ENCODE data around the gene RREB1. TPM values are rescaled to one million over a fixed set of nuclear protein-coding genes. Genes with fewer than 3 reads are reported as not detected.

The RREB1 gene
- total and polyA plus RNA-seq, 2 of the 4 experiments (the other 2 are of a cell fraction): 8.4 to 14.5 TPM

DNA sequence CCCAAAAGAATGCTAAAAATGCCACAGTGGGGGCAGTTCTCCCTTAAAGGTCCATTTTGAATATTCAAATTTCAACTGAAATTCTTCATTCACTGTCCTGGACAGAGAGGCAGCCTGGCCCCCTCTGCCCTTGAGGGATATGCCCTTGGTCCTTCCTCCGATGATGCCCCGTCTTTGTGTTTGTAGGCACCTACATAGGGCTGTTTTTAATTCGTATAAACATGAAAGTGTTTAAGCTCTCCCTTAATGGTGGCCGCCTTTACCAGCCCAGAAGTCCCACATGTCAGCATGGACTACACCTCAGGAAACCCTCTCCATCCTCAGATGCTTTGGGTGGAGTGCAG, 135.0 kb downstream of the RREB1 start:
- H2BK20ac ChIP-seq (ENCODE audit: low read depth, low read length): no peak overlapping the region
- BruUV-seq (replicated peaks): no TSS peak
- no peak overlapping the region for H4K5ac ChIP-seq (ENCODE audit: low read depth, low read length)
- CTCF ChIA-PET: interaction anchor here (0.6 to 1.7 kb wide), 4 partner anchors 105 to 561 kb away, joined by 3 to 11 read pairs (median 8); no protein-coding TSS in a partner anchor
- H3K23ac ChIP-seq (ENCODE audit: low read depth, low read length): no peak overlapping the region
- dilution Hi-C loops (cut with HindIII; ENCODE audit: low sequenced_read_pairs, unreplicated experiment): no loop called here
- peaks cover 11% of the 10 kb centered on the region for H3K4me1 ChIP-seq (ENCODE audit: control insufficient read depth, insufficient read depth, low read length)
- H3K4ac ChIP-seq (ENCODE audit: low read depth, low read length): no peak overlapping the region
- no peak for TF ChIP-seq MXI1 (IDR thresholded peaks at IDR 0.05; ENCODE audit: borderline replicate concordance, low read depth, low read length)
- no peak for TF ChIP-seq RCOR1 (IDR thresholded peaks at IDR 0.05; ENCODE audit: insufficient replicate concordance, low read length)
- TF ChIP-seq POLR2A (IDR thresholded peaks at IDR 0.05; ENCODE audit: low read depth, low read length): no peak
- TF ChIP-seq MAZ (IDR thresholded peaks at IDR 0.05; ENCODE audit: borderline replicate concordance, low read depth, low read length): no peak
- TF ChIP-seq RAD21 (IDR thresholded peaks at IDR 0.05; ENCODE audit: low read length): no peak
- TF ChIP-seq SMC3 (IDR thresholded peaks at IDR 0.05; ENCODE audit: low read depth, low read length): no peak
- TF ChIP-seq CEBPB (IDR thresholded peaks at IDR 0.05; ENCODE audit: low read depth, low read length): no peak
- TF ChIP-seq, protein P1, sequence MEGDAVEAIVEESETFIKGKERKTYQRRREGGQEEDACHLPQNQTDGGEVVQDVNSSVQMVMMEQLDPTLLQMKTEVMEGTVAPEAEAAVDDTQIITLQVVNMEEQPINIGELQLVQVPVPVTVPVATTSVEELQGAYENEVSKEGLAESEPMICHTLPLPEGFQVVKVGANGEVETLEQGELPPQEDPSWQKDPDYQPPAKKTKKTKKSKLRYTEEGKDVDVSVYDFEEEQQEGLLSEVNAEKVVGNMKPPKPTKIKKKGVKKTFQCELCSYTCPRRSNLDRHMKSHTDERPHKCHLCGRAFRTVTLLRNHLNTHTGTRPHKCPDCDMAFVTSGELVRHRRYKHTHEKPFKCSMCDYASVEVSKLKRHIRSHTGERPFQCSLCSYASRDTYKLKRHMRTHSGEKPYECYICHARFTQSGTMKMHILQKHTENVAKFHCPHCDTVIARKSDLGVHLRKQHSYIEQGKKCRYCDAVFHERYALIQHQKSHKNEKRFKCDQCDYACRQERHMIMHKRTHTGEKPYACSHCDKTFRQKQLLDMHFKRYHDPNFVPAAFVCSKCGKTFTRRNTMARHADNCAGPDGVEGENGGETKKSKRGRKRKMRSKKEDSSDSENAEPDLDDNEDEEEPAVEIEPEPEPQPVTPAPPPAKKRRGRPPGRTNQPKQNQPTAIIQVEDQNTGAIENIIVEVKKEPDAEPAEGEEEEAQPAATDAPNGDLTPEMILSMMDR (conservative IDR thresholded peaks at IDR 0.05; ENCODE audit: low read depth, low read length): no peak
- TF ChIP-seq NFE2L2 (IDR thresholded peaks at IDR 0.05; ENCODE audit: low read depth, low read length): no peak
- intact Hi-C loops (cut with micrococcal nuclease): loop anchor here (1.0 to 10.0 kb wide), 5 partner anchors 134 to 566 kb away; no protein-coding TSS in a partner anchor
- peak overlapping the region; percentile 47; the same call in 1 of the 2 replicates for H3K9ac ChIP-seq (ENCODE audit: low read depth, low read length)
- H3K79me1 ChIP-seq (ENCODE audit: low read depth in 1 of 2, low read length in 2 of 2): peaks cover 12 to 67% of the 10 kb centered on the region in 2 experiments
- H3K27me3 ChIP-seq (ENCODE audit: control insufficient read depth, insufficient read depth, low read length): no peaks in the 10 kb centered on the region
- ATAC-seq (ENCODE audit: low read depth) (no peak; the same call in 1 of the 2 replicates), DNase-seq (no peak)
- no peak overlapping the region for H4K91ac ChIP-seq (ENCODE audit: insufficient read depth, low read depth, low read length)
- H4K8ac ChIP-seq (ENCODE audit: low read depth in 2 of 2, low read length in 2 of 2): no peak overlapping the region
- H3K9me3 ChIP-seq (ENCODE audit: control insufficient read depth, insufficient read depth, low read length): no peaks in the 10 kb centered on the region
- H2AK9ac ChIP-seq (replicated peaks; ENCODE audit: low read depth, low read length, poor library complexity): no peak overlapping the region
- no peak overlapping the region for H2AK5ac ChIP-seq (ENCODE audit: low read depth, low read length)
- POLR2A ChIA-PET (ENCODE audit: unreplicated experiment): no interaction called here
- no peak overlapping the region for H3K56ac ChIP-seq (ENCODE audit: extremely low read depth, insufficient read depth, low read length)
- no peak overlapping the region for H3K4me3 ChIP-seq (ENCODE audit: insufficient read depth, low read depth, low read length)
- H3K18ac ChIP-seq (ENCODE audit: low read depth, low read length): no peak overlapping the region
- in situ Hi-C loops (cut with MboI; ENCODE audit: low sequenced_read_pairs): loop anchor here (10.0 kb wide), 1 partner anchor 568 kb away; no protein-coding TSS in a partner anchor
- H2BK120ac ChIP-seq (ENCODE audit: low read depth, low read length): no peak overlapping the region
- no peak overlapping the region for H2BK5ac ChIP-seq (ENCODE audit: low read depth, low read length, poor library complexity, severe bottlenecking)
- H3K14ac ChIP-seq (replicated peaks; ENCODE audit: low read depth, low read length): no peak overlapping the region
- peaks cover 5% of the 10 kb centered on the region; the same call in 1 of the 2 replicates for H3K9me1 ChIP-seq (ENCODE audit: insufficient read depth, low read length)
- H3K27ac ChIP-seq (ENCODE audit: insufficient read depth, low read length): peak overlapping the region; percentile 49; the same call in 1 of the 2 replicates
- H4K20me1 ChIP-seq (ENCODE audit: insufficient read depth, low read length): peaks cover 23% of the 10 kb centered on the region
- peaks cover 30% of the 10 kb centered on the region for H3K36me3 ChIP-seq (ENCODE audit: control insufficient read depth, insufficient read depth, low read length)
- no peak overlapping the region for H2AFZ ChIP-seq (replicated peaks; ENCODE audit: low read length, poor library complexity)
- no CpG with 5 or more reads among the region's 4 CpGs for WGBS, 2 experiments (ENCODE audit: extremely low coverage in 2 of 2, insufficient read length in 1 of 2)
- H2BK15ac ChIP-seq (ENCODE audit: low read depth, low read length): no peak overlapping the region
- no peak overlapping the region for H3K4me2 ChIP-seq (ENCODE audit: low read depth, low read length)
